WI38 (cell line): ENCODE results near the gene GPR137B.

Experiments used
- H3K4me3 ChIP-seq: 2 replicates; pipeline ENCODE4 v1.5.1; 2011; ENCODE audit warnings: low read depth, mild to moderate bottlenecking, control low read depth, low read length
- CTCF ChIP-seq: IDR thresholded peaks from 2 replicates; pipeline ENCODE4 v1.5.1; 2012; ENCODE audit warnings: low read depth, mild to moderate bottlenecking, control low read depth, low read length

The GPR137B gene

DNA sequence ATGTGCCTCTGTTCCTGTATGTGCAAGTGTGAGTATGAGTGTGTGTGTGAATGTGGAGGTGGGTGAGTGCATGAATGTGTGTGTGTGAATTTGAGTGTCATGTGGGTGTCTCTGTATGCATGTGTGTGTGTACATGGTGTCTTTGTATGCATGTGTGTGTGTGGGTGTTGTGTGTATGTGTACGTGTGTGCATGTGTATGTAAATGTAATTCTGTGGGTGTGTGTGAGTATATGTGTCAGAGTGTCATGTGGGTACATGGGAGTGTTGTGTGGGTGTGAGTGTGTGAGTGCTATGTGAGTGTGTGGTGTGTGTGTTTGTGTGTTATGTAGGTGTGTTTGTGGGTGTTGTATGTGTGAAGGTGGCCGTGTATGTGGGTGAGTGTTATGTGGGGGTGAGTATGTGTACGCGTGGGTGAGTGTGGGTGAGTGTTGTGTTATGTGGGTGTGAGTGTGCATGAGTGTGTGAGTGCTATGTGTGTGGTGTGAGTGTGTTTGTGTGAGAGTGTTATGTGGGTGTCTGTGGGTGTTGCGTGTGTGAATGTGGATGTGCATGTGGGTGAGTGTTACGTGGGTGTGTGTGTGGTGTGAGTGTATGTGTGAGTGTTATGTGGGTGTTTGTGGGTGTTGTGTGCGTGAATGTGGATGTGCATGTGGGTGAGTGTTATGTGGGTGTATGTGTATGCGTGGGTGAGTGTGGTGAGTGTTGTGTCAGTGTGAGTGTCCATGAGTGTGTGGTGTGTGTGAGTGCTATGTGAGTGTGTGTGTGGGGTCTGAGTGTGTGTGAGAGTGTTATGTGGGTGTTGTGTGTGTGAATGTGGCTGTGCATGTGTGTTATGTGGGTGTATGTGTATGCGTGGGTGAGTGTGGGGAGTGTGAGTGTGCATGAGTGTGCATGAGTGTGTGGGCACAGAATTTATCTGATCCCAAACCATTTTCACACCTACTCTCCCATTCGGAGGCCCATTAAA is 40.8 kb upstream of the GPR137B start:
- no peak overlapping the region for H3K4me3 ChIP-seq
- TF ChIP-seq CTCF: no peak

DNA sequence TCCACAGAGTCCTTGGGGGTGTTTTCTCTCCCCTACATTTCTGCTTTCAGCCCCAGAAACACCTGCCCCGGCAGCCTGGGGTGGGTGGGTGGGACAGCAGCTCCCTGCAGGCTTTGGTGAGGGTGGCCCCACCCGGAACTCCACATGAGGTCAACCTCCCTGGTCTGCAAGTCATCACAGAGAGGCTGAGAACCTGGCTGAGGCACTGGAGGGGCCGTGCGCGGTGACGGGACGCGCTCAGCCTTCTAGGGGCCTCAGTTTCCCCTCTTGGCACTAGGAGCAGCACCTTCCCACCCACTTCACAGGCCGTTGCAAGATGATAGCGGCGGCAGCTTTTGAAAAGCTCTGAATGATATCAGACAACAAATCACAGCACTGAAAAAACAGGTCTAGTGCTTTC is 39.7 kb upstream of the GPR137B start:
- no peak for TF ChIP-seq CTCF
- no peak overlapping the region for H3K4me3 ChIP-seq

GRCh38 chr1:236103059-236103458 is 39.3 kb upstream of the GPR137B start:
- TF ChIP-seq CTCF: no peak
- no peak overlapping the region for H3K4me3 ChIP-seq

GRCh38 chr1:236103646-236104218 is 38.6 kb upstream of the GPR137B start:
- H3K4me3 ChIP-seq: no peak overlapping the region
- TF ChIP-seq CTCF: peak; percentile 61

DNA sequence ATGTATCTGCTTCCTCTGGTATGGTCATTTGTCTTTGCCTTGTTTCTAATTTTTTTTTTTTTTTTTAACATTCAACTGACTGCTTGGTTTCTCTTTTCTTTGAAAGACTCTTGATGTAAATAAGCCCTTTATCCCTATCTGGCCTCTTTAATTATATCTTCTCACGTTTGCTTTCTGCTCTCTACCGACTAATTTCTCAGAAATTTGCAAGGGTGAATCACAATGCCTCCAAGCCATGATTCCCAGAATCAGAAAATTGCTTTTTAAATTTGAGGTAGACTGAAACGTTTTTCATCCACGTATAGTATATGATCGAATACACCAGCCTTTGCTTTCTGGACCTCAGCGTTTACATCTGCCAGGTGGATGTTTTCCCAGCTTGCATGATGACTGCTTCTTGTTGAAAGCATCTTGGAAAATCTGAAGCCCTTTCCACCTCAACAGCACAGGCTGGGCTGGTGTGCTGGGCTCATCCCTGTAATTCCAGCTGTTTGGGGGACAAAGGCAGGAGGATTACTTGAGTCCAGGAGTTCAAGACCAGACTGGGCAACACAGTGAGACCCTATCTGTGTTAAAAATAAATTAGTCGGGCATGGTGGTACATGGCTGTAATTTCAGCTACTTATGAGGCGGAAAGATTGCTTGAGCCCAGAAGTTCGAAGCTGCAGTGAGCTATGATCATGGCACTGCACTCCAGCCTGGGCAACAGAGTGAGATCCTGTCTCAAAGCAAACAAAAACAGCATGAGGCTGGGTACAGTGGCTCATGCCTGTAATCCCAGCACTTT is 35.0 kb upstream of the GPR137B start:
- H3K4me3 ChIP-seq: no peak overlapping the region
- TF ChIP-seq CTCF: no peak

DNA sequence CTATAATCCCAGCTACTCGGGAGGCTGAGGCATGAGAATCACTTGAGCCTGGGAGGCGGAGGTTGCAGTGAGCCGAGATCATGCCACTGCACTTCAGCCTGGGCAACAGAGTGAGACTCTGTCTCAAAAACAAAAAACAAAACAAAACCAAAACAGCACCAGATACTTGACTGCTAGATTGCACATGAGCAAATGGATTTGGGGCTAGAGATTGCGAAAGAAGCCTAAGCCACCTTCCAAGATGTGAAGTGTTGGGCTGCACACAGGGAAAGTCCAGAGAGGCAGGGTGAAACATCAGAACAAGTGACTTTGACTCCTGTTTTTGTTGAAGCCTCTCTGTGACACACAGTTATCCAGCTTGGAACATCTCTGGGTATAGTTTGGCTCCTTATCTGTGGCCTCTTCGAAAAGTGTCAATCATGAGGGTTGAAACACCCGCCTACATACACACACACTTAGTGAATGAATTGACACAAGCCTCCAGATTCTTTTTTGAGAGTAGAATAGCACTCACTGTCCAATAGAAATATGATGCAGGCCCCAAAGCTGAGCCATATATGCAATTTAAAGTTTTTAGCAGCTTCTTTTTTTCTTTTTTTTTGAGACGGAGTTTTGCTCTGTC is 34.2 kb upstream of the GPR137B start:
- TF ChIP-seq CTCF: 0 out of 2 replicates have a peak, but pooled peaks have one; percentile 3

More for the DNA sequence above, 34.2 kb upstream of the GPR137B start:
- H3K4me3 ChIP-seq: no peak overlapping the region
